Suppressor macrophage treated with lipopolysaccharide for 4 hours (primary cell): Measurements from ENCODE around the gene CFAP47.

Experiments
- DNase-seq: peaks from one replicate; pipeline ENCODE4 v3.0.0-alpha.2; 2020

Gene CFAP47

DNA sequence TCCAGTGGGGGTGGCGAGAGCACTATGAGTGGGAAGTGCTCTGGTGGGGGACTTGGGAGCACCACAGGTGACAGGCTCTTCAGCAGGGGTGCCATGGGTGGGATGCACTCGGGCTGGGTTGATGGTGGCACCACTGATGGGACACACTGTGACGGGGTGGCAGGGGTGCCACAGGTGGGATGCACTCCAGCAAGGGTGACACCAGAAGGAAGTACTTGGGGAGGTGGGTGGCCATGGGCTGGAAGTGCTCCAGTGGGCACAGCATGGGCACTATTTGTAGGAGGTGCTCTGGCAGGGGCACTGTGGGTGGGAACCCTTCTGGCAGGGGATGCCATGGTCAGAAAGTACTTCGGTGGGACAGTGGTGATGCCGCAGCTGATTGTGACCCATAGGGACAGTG is 346.6 kb downstream of the CFAP47 start:
- DNase-seq: no peak

DNA sequence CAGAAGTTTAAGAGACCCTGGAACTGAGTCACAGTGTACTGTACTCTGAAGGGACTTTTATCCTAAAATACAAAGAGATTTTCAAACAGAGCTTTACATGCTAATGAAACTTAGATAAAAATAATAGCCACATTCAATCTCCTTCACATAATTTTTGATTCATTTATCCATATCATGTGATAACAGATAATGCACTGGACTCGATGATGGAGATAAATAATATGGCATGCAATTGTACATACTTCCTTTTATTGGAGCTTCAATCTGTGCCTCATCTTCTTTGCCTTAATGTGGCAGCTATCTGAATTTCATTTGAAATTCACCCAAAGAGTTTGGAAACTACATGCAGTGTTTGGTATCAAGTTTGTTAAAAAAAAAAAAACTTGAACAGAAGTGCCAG is 390.6 kb downstream of the CFAP47 start:
- no peak for DNase-seq

DNA sequence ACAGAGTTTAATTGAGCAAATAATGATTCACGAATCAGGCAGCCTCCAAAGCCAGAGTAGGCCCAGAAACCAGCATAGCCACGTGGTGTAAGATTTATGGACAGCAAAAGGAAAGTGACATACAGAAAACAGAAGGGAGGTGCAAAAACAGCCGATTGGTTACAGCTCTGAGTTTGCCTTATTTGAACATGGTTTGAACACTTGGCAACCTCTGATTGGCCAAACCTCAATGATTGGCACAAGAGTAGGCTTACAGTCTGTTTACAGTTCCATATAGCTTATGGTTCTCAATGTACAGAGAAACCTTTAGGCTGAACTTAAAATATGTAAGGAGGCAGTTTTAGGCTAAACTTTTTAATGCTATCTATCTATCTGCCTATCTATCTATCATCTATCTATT is 394.8 kb downstream of the CFAP47 start:
- DNase-seq: no peak

DNA sequence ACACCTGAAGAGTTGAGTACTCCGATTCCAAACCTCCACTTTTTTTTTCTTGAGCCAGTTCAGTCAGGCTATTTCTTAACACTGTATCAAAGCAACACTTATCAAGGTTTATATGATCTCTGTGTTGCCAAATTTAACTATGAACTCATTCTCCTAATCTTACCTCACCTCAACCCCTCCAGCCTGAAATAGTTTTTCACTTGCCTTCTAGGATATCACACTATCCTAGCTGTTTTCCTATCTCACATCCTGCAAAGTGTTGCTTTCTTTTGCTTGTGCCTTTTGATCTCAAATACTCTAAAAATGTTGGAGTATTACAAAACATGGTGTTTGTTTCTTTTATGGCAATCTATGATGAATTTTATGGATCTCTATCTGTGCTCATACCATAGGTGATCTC is 415.0 kb downstream of the CFAP47 start:
- no peak for DNase-seq

DNA sequence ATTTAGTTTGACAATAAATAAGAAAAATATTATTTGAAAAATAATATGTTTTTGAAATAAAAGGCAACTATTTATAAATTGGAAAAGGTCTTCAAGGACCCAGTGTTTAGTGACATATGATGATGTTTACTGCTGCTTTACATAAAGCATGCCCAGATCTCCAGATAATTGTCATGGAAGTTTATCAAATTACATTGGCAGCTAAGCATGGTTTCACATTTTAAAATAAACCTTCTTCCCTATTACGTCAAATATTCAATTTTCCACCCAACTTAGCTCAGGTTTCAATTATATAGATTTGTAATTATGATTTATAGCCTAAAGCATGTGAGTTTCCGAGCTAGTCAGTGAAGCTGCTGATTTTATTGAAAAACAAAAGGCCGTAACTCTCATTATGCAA is 417.2 kb downstream of the CFAP47 start:
- no peak for DNase-seq

DNA sequence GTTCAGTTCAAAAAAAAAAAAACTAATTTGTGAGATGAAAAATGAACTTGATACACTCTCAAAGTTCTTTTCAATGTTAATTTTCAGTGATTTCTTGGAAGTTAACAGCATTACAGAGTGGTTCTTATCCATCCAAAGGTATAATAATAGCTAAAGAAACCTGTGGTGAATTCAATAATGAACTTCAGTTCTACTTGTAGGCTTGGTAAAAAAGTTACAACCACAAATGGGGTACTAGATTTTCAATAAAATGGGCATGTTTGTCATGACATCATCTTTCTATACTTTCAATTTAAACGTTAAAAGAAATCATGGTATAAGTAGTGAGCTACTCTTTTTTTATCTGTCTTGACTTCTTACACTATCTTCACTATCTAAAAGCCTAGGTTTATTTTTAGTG is 424.8 kb downstream of the CFAP47 start:
- DNase-seq: no peak

DNA sequence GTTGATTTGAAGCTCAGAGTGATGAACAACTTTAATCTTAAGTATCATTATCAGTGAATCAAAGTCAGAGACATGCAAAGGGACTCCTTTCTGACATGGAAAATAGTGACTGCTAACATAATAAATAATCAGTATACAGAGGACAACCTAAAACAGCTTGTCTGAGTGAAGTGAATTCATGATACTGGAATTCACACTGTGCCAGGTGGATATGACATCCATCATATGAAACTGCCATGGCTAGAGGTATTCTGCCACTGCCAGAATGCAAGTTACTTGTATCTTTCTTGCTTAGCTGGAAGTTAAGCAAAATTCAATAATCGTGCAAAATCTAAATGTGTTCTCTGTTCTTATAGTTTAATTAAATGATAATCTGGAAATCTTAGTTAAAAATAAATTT is 429.0 kb downstream of the CFAP47 start:
- no peak for DNase-seq

DNA sequence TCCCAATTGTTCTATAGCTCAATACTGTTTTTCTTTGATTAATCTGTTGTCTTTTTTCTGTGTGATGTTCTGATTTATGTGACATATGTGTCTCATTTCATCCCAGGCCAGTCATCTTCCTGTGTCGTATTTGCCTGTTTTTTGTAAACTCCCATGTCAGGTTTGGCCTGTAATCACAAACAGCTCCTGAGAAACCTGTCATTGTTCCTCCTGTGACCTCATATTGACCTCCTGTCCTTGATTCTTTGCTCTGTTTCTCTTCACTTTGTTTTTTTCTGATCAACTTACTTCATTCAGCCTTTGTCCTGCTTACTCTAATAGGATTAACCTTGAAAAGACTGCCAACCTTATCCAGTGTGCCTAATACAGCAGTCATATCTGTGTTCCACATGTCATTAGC is 438.3 kb downstream of the CFAP47 start:
- DNase-seq: no peak

DNA sequence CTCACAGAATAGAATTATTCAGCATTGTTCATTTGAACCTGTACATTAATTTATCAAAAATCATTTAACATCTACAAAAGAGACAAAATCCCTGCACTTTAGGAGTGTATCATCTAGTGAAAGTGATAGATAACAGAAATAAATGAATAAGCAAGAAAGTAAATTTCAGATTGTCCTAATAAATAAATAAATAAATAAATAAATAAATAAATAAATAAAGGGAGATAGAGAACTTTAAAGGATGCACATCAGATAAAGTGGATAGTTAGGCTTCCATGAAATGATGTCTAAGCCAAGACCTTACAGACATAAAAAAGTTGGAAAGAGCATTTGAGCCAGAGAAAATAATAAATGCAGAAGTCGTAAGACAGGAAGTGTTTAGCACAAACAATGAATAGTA is 444.7 kb downstream of the CFAP47 start:
- no peak for DNase-seq

DNA sequence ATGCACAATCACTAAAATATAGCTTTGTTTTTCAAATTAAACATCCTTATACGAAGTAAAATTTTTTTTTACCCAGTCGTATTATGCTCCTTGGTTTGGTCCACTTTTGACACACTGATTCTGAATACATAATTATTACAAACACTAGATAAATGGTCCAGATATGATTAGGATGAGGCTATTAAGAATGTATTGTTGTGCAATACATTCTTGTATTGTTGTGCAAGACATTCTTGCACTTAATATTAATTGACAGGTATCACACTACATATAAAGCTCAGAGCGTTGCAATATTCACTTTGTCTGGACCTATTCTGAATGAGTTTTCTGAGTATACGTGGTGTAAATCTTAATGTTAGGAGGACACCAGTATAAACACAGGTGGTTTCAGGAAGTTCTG is 464.0 kb downstream of the CFAP47 start:
- no peak for DNase-seq

DNA sequence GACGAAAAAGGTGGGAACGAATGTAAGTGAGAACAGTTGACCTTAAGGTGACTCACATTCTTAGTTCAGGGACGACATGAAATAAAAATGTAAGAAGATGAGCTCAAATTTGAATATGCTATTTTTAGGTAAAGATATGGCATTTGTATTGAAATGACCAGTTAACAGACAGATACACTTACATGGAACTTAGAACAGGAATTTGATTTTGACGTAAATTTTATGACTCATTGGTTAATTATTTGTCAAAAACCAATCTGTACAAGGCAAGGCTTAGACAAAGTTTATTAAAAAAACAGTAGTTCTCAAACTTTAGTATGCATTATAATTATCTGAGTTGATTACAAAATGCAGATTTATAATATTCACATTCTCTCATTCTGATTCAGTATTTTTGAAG is 469.4 kb downstream of the CFAP47 start:
- no peak for DNase-seq

DNA sequence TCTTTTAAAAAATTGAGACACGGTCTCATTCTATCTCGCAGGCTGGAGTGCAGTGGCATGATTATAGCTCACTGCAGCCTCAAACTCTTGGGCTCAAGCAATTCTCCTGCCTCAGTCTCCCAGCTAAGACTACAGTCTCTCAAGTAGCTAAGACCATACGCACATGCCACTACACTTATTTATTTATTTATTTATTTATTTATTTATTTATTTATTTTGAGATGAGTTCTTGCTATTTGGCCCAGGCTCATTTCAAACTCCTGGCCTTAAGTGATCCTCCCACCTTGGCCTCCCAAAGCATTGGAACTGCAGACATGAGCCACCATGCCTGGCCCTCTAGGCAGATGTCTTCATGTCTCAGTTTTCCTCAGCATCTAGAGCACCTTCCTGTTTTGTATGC is 482.2 kb downstream of the CFAP47 start:
- DNase-seq: no peak

DNA sequence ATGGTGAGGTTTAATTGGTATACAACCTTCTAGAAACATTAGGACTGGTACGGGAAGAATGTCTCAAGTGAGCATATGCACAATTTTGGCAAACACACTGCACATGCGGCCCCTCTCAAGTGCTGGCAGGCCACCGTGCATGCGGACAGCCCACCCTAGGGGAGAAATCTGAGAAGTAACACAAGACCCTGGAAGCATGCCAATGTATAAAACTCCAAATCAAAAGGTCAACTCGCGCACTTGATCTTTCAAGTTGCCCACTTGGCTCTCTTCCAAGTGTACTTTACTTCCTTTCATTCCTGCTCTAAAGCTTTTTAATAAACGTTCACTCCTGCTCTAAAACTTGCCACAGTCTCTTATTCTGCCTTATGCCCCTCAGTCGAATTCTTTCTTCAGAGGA is 488.3 kb downstream of the CFAP47 start:
- DNase-seq: no peak

DNA sequence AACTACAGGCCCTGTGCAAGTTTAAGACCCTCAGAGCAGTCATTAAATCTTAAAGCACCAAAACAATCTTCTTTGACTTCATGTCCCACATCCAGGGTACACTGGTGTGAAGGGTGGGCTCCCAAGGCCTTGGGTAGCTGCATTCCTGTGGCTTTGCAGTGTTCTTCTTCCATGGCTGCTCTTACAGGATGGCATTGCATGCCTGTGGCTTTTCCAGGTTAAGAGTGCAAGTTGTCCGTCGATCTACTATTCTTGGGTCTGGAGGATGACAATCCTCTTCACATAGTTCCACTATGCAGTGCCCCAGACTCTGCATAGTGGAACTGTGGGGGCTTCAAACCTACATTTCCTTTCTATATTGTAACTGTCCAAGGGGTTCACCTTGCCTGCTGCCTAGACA is 494.5 kb downstream of the CFAP47 start:
- DNase-seq: no peak

DNA sequence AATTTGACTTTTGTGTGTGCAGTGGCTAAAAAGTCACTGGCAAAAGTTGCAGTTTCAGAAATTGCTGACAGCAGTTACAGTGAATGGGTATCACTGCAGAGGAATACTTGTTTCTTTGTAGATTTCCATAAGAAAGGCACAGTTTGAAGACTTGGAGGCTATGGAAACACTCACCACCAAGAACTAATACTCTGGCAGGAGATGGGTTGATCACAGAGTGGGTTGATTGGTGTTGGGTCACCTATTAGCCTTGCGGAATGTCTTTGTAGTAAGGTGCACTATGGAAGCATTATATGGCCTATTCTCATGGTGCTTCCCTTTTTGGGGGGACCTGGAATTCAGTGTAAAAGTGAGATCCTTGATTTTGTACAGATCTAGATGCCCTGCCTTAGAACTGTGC is 502.8 kb downstream of the CFAP47 start:
- DNase-seq: no peak

DNA sequence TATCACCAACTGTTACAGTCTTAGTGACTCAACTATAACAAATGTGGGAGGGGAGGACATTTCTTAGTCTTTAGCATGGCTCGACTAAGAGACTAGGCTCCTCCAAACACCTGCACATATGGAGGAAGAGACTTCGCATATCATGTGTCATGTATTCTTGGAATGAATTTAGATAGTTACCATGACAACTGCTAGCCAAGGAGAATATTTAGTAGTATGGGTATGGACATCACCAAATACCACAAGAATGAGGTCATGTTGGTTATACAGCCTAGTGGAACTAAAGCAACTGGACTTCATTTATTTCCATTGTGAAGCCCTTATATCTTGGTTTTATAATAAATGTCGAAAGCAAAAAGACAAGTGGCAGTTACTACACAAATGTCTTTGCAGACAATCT is 512.3 kb downstream of the CFAP47 start:
- DNase-seq: no peak

DNA sequence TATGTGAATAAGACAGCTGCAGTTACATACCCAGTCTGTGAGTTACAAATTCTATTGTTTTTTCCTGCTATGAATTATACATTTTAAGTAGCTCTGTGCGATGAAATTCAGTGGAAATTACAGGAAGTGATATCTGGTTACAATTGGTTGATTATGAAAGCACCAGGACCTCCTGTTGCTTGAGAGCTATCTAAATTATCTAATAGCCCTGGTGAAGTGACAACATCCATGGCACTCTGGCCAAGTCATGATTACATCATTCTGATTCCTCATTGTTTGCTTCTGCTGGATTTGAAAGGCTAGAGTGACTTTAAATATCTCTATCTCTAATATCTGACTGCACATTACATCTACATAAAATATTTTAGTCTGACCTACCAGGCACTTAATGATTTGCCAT is 515.0 kb downstream of the CFAP47 start:
- DNase-seq: no peak
